AG09319 (cell line): ENCODE results near the gene TMPRSS2.

ENCODE experiments used
- DNase-seq: peaks from one replicate; pipeline ENCODE4 v3.0.0-alpha.2; 2010; ENCODE audit warnings: low read depth; ENCODE audit errors: extremely low read depth
- TF ChIP-seq, protein P1 (sequence below): IDR thresholded peaks from 2 replicates; pipeline ENCODE4 v1.5.1; 2011; ENCODE audit warnings: low read depth, mild to moderate bottlenecking, inconsistent platforms, low read length, moderate library complexity

Gene TMPRSS2

DNA sequence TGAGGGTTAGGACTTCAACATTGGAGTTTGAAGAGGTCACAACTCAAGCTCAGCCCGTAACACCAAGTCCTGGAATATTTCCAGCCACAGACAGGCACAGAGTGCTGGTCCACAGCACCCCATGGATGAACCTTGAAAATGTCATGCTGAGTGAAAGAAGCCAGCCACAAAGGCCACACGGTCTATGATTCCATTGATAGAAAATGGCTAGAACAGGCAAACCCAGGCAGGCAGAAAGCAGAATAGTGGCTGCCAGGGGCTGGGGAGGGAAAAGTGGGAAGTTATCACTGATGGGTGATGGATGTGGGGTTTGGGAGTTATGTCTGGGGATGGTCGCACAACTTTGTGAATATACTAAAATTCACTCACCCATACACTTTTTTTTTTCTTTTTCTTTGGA, 60.6 kb downstream of the TMPRSS2 start:
- no peak for DNase-seq
- TF ChIP-seq, protein P1, sequence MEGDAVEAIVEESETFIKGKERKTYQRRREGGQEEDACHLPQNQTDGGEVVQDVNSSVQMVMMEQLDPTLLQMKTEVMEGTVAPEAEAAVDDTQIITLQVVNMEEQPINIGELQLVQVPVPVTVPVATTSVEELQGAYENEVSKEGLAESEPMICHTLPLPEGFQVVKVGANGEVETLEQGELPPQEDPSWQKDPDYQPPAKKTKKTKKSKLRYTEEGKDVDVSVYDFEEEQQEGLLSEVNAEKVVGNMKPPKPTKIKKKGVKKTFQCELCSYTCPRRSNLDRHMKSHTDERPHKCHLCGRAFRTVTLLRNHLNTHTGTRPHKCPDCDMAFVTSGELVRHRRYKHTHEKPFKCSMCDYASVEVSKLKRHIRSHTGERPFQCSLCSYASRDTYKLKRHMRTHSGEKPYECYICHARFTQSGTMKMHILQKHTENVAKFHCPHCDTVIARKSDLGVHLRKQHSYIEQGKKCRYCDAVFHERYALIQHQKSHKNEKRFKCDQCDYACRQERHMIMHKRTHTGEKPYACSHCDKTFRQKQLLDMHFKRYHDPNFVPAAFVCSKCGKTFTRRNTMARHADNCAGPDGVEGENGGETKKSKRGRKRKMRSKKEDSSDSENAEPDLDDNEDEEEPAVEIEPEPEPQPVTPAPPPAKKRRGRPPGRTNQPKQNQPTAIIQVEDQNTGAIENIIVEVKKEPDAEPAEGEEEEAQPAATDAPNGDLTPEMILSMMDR, result no peak

DNA sequence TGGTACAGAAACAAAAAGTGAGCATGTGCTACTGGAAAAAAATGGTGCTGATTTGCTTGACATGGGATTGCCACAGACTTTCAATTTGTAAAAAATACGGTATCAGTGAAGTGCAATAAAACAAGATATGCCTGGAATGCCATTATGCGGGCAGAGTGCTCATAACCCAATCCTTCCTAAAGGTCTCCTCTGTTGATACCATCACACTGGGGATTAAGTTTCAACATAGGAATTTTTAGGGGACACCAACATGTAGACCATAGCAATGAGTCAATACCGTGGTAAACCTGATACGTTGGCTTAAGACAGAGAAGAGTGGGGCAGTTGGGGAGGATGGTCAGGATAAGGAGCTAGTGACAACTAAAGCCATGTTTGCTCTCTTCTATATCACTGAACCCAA, 61.4 kb downstream of the TMPRSS2 start:
- TF ChIP-seq, protein P1, result no peak
- DNase-seq, result no peak

DNA sequence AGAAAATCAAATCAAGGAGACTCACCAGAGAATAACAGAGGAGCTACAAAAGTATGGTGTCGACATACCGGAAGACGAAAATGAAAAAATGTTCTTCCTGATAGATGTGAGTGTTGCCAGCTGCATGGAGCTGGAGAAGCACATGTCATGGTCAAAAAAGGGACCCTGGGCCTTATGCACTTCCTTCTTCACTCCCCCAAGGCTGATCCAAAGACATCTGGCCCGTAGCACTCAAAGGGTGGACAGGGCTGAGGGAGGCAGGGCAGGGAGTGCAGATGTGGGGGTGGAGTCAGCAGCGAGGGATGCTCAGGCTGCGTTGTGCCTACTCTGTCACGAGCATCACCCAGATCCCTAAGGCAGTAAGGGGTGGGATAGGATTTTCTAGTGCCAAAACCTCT, 62.5 kb downstream of the TMPRSS2 start:
- TF ChIP-seq, protein P1, result no peak
- no peak for DNase-seq

DNA sequence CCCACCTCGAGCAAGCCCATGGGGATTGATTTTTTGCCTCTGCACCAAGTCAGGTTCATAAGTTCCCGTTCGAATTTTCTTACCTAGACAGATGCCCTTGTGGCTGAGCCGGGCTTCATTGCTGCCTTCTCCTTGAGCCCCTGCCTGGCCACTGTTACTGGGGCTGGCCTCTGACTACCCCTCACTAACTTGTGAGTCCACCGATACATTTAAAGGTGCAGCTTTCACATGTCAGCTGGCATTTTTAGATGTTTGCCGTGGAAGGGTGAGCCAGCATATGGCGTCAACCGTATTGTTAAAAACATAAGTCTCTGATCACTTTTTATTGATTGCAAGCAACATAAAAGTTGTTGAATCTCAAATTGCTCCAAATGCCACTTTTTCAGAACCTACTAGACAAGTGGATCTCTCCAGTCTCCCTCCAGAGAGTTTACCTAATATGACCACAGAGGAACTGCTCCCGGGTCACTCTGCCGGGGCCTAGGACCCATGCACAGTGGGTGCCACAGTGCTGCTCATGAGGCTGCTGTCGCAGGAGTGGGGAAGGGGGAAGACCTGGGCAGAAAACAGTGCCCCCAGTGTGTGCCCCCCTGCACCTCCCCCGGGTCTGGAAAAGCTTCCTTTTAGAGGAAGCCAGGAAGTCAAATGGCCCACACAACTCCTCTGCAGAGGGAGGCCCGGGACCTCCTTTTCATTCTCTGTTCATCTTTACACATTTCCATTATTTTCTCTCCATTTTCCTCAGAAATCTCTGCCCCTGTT, 63.1 kb downstream of the TMPRSS2 start:
- DNase-seq, result no peak
- TF ChIP-seq, protein P1, result no peak

DNA sequence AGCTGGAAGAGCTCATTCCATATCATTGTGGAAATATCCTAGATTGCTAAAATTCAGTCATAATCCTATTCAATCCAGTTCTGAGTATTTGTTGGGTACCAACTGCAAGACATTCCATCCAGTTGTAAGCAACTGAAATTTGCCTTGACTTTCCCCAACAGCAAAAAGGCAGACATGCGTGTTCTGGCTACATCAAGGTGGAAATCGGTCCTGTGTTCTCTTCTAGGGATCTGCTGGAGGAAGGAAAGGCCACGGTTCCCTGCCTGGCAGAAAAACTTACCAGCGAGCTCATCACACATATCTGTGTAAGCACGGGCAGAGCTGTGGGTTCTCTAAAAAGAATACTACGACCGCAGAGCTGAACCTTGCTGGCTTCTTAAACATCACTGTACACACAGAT, 64.4 kb downstream of the TMPRSS2 start:
- TF ChIP-seq, protein P1, result no peak
- no peak for DNase-seq

DNA sequence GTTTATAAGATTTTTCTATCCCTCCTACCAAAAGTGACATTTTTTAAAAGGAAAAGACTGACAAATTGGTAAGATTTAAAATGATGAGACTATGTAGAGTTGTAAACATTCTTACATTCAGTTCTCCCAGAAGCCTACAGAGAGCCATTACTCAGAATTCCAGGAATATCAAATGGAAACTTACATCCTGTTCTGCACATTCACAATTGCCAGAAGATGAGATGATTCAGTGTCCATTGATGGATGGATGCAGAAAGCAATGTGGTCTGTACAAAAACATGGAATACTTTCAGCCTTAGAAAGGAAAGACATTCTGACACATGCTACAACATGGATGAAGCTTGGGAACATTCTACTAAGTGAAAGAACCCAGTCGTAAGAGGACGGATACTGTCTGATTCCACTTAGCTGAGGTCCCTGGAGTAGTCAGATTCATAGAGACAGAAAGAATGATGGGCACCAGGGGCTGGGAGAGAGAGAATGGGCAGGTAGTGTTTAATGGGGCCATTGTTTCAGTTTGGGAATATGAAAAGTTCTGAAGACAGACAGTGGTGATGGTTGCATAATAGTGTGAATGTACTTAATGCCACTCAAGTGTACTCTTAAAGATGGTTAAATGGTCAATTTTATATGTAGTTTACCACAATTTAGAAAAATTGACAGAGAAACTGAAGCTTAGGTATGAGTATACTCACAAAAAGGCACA, 65.3 kb downstream of the TMPRSS2 start:
- DNase-seq, result no peak
- TF ChIP-seq, protein P1, result no peak

DNA sequence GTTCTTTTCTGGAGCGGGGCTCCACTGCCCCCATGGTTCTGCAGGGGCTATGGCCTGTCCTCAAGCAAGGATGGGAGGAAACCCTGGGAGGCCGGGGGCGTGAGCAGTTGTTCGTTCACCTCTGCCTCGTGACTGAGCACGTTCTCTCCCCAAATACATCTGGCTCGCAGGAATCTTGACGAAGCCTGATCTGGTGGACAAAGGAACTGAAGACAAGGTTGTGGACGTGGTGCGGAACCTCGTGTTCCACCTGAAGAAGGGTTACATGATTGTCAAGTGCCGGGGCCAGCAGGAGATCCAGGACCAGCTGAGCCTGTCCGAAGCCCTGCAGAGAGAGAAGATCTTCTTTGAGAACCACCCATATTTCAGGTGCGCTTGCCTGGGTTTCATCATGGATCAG, 66.4 kb downstream of the TMPRSS2 start:
- no peak for DNase-seq
- TF ChIP-seq, protein P1, result no peak
